Stimulated activated CD4-positive, alpha-beta T cell treated with anti-CD3 and anti-CD28 coated beads, Interleukin-12 subunit alpha, Interleukin-12 subunit beta, amount 100 ng/mL, for 48 hours (primary cell): ENCODE results near the gene MT1H.

ENCODE experiments used
- DNase-seq, 3 donors: peaks; one replicate each; pipeline ENCODE4 v3.0.0-alpha.2; 2020; ENCODE audit warnings: low read depth in 2 of 3, low spot score in 1 of 3

The MT1H gene

DNA sequence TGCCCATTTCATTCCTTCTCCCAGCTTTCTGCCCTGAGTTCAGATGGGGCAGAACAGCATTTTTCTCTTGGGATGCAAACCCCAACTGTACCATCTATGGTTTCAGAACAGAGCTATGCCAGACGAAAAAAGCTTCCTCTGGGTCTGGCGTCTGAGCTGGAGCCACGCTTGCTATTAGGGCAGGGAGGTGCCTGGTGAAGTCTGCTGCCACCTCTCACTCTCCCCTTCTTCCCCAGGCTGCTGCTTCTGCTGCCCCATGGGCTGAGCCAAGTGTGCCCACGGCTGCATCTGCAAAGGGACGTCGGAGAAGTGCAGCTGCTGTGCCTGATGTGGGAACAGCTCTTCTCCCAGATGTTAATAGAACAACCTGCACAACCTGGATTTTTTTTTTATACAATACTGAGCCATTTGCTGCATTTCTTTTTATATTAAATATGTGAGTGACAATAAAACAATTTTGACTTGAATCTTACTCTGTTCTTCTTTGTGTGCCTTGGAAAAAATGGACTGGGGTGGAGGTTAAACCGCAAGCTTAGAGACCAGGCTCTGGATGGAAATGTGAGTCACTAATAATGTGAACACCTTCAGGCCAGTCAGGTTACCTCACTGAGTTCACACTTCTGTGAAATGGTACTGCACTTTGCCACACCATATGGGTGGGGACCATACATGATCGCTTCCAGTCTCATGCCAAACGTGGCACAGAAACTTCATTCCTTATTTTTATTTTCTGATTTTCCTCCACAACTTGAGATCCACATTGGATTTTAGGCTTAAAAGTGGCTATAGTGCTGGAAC lies 32.8 kb upstream of the MT1H start:
- no peak for DNase-seq

DNA sequence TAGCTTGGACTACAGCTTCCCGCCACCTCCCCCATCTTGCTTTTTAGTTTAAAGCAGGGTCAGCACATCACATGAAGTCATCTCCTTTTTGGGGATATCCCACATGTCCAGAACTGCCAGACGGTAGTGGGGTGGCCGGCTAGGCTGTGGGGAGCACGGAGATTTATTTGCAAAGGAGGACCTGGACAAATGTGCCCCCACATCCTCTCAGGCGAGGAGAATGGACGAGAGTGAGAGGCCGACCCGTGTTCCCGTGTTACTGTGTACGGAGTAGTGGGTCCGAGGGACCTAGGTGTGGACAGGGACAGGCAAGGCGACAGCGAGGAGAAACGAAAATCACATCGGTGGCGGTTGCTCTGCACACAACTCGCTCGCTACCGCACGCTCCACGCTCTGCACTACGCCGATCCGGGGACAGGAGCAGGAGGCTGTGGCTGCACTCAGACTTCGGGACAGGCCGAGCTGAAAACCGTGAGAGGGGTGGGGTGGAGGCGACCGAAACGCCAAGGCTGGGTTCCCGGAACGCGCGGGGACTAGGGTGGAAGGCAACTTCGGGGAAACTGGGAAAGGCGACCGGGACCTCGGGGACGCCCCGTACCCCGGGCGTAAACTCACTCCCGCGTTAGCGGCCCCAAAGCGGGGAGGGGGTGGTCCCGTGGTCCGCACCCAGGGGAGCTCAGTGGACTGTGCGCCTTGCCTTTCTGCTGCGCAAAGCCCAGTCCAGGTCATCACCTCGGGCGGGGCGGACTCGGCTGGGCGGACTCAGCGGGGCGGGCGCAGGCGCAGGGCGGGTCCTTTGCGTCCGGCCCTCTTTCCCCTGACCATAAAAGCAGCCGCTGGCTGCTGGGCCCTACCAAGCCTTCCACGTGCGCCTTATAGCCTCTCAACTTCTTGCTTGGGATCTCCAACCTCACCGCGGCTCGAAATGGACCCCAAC lies 31.5 kb upstream of the MT1H start, which contains the start of gene MT1A:
MT1A (plus strand) TSS at position 853 of the 937 bp plus-strand sequence; CDS start at position 926, 73 bp downstream.
- DNase-seq = no peak

DNA sequence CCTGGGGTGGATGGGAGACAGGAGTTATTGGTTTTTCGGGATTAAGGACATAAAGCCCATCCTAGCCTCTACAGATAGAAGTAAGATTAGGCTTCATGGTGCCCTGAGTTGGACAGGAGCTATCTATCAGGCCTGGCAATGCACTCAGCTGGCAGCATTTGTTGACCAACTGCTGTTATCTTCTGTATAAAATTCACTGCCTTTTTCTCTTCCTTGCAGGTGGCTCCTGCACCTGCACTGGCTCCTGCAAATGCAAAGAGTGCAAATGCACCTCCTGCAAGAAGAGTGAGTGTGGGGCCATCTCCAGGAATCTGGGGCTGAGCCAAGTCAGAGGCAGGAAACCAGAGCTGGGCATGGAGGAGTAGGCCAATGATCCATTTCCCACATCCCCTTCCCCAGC lies 30.6 kb upstream of the MT1H start:
- no peak for DNase-seq

GRCh38 chr16:56640076-56640475 lies 29.5 kb upstream of the MT1H start:
- DNase-seq = no peak

DNA sequence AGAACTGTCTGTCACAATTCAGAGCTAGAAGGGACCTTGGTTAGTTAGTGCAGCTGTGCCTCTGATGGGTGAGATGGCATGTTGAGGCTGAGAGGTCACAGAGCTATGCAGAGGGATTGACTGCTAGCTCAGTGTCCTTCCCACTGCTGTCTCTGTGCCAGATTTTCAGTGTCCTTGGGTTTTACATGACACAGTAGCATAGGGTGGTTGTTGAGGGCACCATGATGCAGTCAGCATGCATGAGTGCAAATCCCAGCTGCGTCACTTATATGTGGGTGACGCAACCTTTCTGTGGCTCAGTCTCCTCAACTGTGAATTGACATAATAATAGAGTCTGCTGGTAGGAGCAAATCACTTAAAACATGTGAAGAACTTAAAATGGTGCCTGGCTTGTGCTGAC lies 28.4 kb upstream of the MT1H start:
- DNase-seq = no peak

GRCh38 chr16:56643080-56643778 lies 26.4 kb upstream of the MT1H start:
- peak; percentile 58 to 80 (median 59) for DNase-seq

GRCh38 chr16:56643833-56644232 lies 25.8 kb upstream of the MT1H start:
- no peak for DNase-seq

- DNase-seq = no peak
Observed at GRCh38 chr16:56645311-56645710, 24.3 kb upstream of the MT1H start.

- no peak for DNase-seq
Observed at GRCh38 chr16:56645838-56646237, 23.8 kb upstream of the MT1H start.

DNA sequence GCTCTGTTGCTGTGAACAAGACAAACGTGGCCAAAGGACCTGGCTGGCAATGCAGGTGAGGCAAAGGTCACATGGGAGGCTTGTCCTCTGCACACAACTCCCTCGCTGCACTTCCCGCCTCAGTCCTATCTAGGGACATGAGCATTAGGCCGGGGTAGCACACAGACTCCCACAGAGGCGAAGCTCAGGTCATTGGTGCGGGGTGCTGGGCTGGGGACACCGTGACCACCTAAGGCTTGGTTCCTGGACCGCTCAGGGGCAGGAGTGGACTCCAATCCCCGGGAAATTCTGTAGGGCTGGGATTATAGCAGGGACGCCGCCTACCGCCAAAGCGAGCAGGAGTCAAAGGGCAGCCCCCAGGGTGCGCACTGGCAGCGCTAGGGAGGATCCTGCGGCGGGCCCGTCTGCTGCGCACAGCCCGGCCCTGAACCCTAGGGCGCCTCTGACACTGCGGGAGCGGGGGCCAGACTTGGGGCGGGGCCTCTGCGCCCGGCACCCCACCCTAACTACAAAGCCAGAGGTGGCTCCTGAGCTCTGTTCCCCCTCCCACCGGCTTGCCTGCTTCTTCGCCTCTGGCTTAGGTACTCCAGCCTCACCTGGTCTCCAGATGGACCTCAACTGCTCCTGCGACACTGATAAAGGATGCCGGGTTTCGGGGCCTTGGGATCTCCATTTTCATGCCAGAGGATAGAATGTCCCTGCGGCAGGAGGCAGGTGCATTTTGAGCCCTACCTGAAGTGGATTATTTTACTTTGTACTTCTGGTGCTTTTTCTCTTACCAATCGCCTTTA lies 21.8 kb upstream of the MT1H start:
- no peak for DNase-seq

- no peak for DNase-seq
Observed at GRCh38 chr16:56649271-56649670, 20.3 kb upstream of the MT1H start.

DNA sequence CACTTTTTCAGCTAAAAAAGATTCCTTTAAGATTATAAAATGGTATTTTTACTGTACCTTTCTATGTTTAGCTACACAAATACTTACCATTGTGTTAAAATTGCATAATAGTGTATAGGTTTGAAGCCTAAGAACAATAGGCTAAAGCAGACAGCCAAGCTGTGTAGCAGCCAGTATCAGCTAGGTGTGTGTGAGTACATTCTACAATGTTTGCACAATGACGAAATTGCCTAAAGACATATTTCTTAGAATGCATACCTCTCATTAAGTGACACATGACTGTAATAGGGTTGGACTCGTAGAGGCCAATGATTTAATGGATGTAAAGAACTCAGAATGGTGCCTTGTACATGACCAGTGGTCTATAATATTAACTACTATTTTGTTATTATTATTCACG lies 19.8 kb upstream of the MT1H start:
- DNase-seq = no peak

DNA sequence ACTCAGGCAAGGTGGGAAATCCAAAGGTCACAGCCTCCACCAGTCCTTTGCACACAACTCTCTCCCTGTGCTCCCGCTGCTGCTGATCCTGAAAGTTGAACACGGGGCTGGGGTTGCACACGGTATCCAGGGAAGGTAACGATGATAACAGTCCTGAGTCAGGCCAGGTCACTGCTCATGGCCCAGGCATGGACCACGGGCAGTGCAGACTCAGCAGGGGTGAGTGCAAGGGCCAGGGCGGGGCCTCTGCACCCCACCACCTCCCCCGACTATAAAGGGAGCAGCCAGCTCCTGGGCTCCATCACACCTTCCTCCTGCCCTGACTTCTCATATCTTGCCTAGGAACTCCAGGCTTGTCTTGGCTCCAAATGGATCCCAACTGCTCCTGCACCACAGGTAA lies 18.0 kb upstream of the MT1H start, which contains the start of gene MT1B:
MT1B (plus strand) TSS at position 301 of the 400 bp plus-strand sequence; CDS start at position 369, 68 bp downstream.
- DNase-seq = no peak

- DNase-seq = no peak
Observed at GRCh38 chr16:56652600-56652999, 17.0 kb upstream of the MT1H start.

- no peak for DNase-seq
Observed at GRCh38 chr16:56653218-56653617, 16.4 kb upstream of the MT1H start.

- peak in 2 of 3 donors; percentile 57 to 60 for DNase-seq
Observed at GRCh38 chr16:56657555-56658326, 11.9 kb upstream of the MT1H start, which contains the start of gene MT1F. Gene MT1F, plus strand, starts transcription at chr16:56657959. Its CDS starts 100 bp downstream, at chr16:56658059.

DNA sequence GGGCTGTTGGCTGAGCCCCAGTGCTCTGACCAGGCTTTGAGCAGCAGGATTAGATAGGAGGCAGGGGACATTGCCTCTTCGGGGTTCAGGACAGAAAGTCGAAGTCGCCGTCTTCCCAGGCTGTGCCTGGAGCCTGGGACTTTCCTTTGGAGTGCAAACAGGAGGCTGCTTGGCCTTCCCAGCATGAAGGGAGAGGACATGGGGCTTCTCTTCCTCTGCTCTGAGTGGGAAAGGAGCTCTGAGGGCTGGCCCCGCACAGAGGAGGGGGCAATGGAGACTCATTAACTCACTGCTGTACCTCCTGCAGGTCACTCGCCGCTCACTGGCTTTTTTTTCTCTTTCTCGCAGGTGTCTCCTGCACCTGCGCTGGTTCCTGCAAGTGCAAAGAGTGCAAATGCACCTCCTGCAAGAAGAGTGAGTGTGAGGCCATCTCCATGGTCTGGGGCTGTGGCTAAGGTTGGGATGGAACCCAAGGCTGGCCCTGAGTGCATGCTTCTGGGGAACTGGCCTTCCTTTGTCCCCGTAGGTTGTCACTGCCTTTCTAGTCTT lies 11.2 kb upstream of the MT1H start:
- no peak for DNase-seq

DNA sequence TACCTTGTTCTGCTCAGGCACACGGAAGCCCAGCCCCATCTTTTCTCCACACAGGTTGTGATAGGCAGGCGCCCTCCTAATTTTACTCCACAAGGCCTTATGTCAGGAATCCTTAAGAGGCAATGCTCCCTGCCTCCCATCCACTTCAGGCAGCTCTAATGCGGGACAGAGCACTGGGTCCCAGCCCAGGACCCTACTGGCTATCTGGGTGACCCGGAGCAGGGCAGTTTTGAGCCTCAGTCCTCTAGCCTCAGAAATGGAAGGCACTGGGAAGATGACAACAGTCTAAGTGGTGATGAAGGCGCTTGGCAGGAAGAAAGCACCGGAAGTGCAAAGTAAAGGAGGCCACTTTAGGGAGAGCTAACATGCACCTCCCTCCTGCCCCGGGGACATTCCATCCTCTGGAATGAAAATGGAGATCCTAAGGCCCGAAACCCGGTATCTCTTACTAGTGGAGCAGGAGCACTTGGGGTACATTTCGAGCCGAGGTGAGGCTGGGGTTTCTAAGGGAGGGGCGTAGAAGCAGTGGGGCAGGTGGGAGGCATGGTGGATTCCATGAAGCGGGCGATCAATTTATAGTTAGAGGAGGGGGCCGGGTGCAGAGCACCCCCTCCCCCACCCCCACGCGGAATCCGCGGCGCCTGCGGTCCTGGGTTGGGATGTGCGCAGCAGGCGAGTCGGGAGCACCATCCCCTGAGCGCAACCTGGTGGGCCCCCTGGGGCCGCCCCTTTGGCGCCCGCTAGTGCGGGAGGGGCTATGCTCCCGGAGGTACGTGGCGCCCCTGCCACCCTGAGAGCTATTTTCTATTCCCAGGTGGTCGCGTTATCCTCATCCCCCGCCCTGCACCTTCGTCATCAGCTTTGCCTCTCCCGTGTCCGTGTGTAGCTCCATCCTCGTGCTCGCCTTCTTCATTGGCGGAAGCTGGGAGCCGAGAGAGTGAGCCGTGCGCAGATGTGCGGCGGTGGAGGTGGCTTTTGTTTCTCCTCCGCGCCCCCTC lies 7.0 kb upstream of the MT1H start:
- no peak for DNase-seq
